MM.1S (cell line): ENCODE results near the gene XPNPEP2.

Source experiments
- DNase-seq: peaks from one replicate; pipeline ENCODE4 v3.0.0-alpha.2; 2015
- H2AFZ ChIP-seq: fragments of 300-600 bp; sonication (generic); 2 replicates; pipeline ENCODE4 v1.6.0; 2016; ENCODE audit warnings: antibody characterized with exemption, low read length
- H3F3A ChIP-seq: fragments of 300-600 bp; sonication (generic); 2 replicates; pipeline ENCODE4 v1.6.1; 2016; ENCODE audit warnings: mild to moderate bottlenecking, antibody characterized with exemption, low read length, moderate library complexity, mixed read lengths; ENCODE audit not compliant: insufficient read depth
- H3K27ac ChIP-seq: fragments of 300-600 bp; sonication (generic); 2 replicates; pipeline ENCODE4 v1.5.1; 2016; ENCODE audit warnings: mild to moderate bottlenecking, low read length
- H3K27me3 ChIP-seq: fragments of 300-600 bp; sonication (generic); replicated peaks from 2 replicates; pipeline ENCODE4 v1.6.0; 2016; ENCODE audit warnings: low read length; ENCODE audit not compliant: insufficient read depth
- H3K36me3 ChIP-seq: fragments of 300-600 bp; sonication (generic); replicated peaks from 2 replicates; pipeline ENCODE4 v1.6.1; 2016; ENCODE audit warnings: mild to moderate bottlenecking, low read length, mixed read lengths; ENCODE audit not compliant: insufficient read depth
- H3K4me1 ChIP-seq: fragments of 300-600 bp; sonication (generic); 2 replicates; pipeline ENCODE4 v1.6.1; 2016; ENCODE audit warnings: low read length, mixed read lengths
- H3K4me2 ChIP-seq: fragments of 300-600 bp; sonication (generic); 2 replicates; pipeline ENCODE4 v1.6.0; 2016; ENCODE audit warnings: low read depth, low read length
- H3K4me3 ChIP-seq: fragments of 300-600 bp; sonication (generic); 2 replicates; pipeline ENCODE4 v1.5.1; 2016; ENCODE audit warnings: low read length, mixed read lengths
- H3K79me2 ChIP-seq: fragments of 300-600 bp; sonication (generic); 2 replicates; pipeline ENCODE4 v1.6.1; 2016; ENCODE audit warnings: mixed run types, low read length, mixed read lengths
- H3K9ac ChIP-seq: fragments of 300-600 bp; sonication (generic); 2 replicates; pipeline ENCODE4 v1.6.1; 2016; ENCODE audit warnings: low read length, mixed read lengths
- H3K9me2 ChIP-seq: fragments of 300-600 bp; sonication (generic); replicated peaks from 2 replicates; pipeline ENCODE4 v1.6.1; 2016; ENCODE audit warnings: mild to moderate bottlenecking, low read length, mixed read lengths; ENCODE audit not compliant: insufficient read depth
- H3K9me3 ChIP-seq: fragments of 300-600 bp; sonication (generic); replicated peaks from 2 replicates; pipeline ENCODE4 v1.6.1; 2016; ENCODE audit warnings: mild to moderate bottlenecking, low read length, mixed read lengths; ENCODE audit not compliant: insufficient read depth
- H4K20me1 ChIP-seq: fragments of 300-600 bp; sonication (generic); 2 replicates; pipeline ENCODE4 v1.6.1; 2016; ENCODE audit warnings: mild to moderate bottlenecking, low read length, moderate library complexity, mixed read lengths; ENCODE audit not compliant: insufficient read depth
- EZH2 ChIP-seq: fragments of 300-600 bp; sonication (generic); optimal IDR thresholded peaks from 2 replicates; pipeline ENCODE3; 2017; ENCODE audit warnings: low read depth, mild to moderate bottlenecking, antibody characterized with exemption, low read length, mixed read lengths
- EZH2phosphoT487 ChIP-seq: fragments of 300-600 bp; sonication (generic); IDR thresholded peaks from 2 replicates; pipeline ENCODE4 v1.6.1; 2018; ENCODE audit warnings: antibody characterized with exemption, low read length
- TF ChIP-seq, protein P1 (sequence below): fragments of 300-600 bp; sonication (generic); IDR thresholded peaks from 2 replicates; pipeline ENCODE4 v1.5.1; 2016; ENCODE audit warnings: antibody characterized with exemption, low read length, mixed read lengths

XPNPEP2 gene

DNA sequence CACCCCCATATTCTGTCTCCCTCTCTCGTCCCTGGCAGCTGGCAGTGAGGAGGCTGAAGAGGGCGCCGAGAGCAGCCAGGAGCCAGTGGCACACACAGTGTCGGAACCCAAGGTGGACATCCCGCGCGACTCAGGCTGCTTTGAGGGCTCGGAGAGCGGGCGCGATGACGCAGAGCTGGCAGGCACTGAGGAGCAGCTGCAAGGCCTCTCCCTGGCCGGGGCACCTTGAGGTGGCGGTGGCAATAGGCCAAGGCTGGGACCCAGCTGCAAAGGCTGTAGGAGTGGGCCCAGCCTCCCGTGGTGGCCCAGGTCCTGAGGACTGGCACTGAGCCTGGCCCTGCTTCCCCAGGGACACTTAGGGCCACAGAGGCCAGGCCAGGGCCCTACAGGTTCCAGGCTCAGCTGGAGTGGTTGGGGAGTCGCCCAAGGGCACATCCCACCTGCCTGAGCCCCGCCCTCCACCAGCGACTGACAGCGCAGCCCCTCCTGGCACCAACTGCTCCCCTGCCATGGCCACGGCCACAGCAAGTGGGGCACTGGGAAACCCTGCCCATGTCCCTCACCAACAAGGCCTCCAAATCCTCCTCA, 54.9 kb downstream of the XPNPEP2 start:
- TF ChIP-seq EZH2 (no peak), EZH2phosphoT487 (no peak)
- TF ChIP-seq, protein P1, sequence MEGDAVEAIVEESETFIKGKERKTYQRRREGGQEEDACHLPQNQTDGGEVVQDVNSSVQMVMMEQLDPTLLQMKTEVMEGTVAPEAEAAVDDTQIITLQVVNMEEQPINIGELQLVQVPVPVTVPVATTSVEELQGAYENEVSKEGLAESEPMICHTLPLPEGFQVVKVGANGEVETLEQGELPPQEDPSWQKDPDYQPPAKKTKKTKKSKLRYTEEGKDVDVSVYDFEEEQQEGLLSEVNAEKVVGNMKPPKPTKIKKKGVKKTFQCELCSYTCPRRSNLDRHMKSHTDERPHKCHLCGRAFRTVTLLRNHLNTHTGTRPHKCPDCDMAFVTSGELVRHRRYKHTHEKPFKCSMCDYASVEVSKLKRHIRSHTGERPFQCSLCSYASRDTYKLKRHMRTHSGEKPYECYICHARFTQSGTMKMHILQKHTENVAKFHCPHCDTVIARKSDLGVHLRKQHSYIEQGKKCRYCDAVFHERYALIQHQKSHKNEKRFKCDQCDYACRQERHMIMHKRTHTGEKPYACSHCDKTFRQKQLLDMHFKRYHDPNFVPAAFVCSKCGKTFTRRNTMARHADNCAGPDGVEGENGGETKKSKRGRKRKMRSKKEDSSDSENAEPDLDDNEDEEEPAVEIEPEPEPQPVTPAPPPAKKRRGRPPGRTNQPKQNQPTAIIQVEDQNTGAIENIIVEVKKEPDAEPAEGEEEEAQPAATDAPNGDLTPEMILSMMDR = no peak
- no peak overlapping the region for H3K4me2 ChIP-seq
- H4K20me1 ChIP-seq = no peaks in the 10 kb centered on the region
- no peak overlapping the region for H3K9ac ChIP-seq
- peaks cover 13% of the 10 kb centered on the region; the same call in 1 of the 2 replicates for H3F3A ChIP-seq
- no peak overlapping the region for H3K4me3 ChIP-seq
- H3K27ac ChIP-seq = no peak overlapping the region
- no peaks in the 10 kb centered on the region for H3K9me3 ChIP-seq
- no peak overlapping the region for H2AFZ ChIP-seq
- peaks cover under 1% of the 10 kb centered on the region; the same call in 1 of the 2 replicates for H3K79me2 ChIP-seq
- no peaks in the 10 kb centered on the region for H3K9me2 ChIP-seq
- 0 out of 2 replicates have a peak, but pooled peaks cover 6% of the 10 kb centered on the region for H3K36me3 ChIP-seq
- H3K4me1 ChIP-seq = no peaks in the 10 kb centered on the region
- no peaks in the 10 kb centered on the region for H3K27me3 ChIP-seq
- no peak for DNase-seq

DNA sequence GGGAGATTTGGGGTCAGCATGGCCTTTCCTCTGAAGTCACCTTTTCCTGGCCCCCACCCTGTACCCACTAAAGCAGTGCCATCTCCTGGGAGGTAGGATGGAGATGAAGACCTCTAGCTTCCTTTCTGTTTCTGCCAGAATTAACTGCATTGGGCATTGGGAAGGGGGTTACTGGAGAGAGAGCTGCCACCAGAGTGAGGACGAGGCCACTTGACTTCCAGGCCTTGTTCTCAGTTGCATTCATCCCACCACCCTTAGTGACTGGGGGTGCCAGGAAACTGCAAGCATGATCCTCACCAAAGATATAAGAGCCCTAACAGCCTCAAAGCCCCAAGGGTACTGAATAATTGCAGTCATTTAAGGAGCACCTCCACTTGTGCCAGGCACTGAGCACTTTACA, 56.8 kb downstream of the XPNPEP2 start:
- no peak overlapping the region for H3K4me2 ChIP-seq
- no peaks in the 10 kb centered on the region for H3K27me3 ChIP-seq
- no peaks in the 10 kb centered on the region for H3K36me3 ChIP-seq

DNA sequence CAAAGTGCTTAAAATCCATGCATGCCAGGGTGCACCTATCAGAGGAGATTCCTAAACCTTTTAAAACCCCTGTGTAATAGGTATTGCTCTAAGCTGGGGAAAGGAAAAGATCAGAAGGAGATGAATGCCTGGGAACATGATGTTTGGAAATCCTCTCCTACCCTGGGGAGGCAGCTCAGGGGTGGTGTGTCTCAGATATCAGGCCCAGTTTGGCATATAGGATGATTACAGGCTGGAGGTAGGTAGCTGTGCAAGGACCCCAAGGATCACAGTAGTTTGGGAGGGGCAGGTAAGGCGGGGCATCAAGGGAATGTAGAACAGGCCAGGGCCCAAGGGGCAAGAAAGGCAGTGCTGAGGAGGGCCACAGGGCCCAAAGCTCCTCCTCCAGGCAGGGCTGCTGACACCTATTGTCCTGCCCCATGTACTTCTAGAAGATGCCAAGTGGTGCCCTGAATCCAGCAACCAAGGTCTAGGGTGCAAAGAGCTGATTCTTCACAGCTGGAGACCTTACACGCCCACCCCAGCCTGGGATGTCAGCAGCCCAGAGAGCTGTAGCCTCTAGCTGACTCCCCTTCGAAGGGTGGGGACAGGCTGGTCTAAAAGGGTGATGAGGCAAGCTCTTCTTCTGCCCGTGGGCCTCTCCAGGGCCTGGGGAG, 58.6 kb downstream of the XPNPEP2 start:
- peaks cover 14% of the 10 kb centered on the region; the same call in 1 of the 2 replicates for H3F3A ChIP-seq
- no peak overlapping the region for H3K9ac ChIP-seq
- H3K4me3 ChIP-seq = no peak overlapping the region
- no peak overlapping the region for H3K27ac ChIP-seq
- no peaks in the 10 kb centered on the region for H3K79me2 ChIP-seq
- DNase-seq = no peak
- H3K4me1 ChIP-seq = no peaks in the 10 kb centered on the region
- no peak overlapping the region for H3K4me2 ChIP-seq
- H3K27me3 ChIP-seq = no peaks in the 10 kb centered on the region
- H3K9me3 ChIP-seq = no peaks in the 10 kb centered on the region
- H2AFZ ChIP-seq = no peak overlapping the region
- no peaks in the 10 kb centered on the region for H3K9me2 ChIP-seq
- H4K20me1 ChIP-seq = no peaks in the 10 kb centered on the region
- TF ChIP-seq EZH2 = no peak
- TF ChIP-seq, protein P1 = no peak
- no peak for TF ChIP-seq EZH2phosphoT487
- no peaks in the 10 kb centered on the region for H3K36me3 ChIP-seq

More for the DNA sequence above, 56.8 kb downstream of the XPNPEP2 start:
- Histone ChIP-seq H2AFZ (no peak overlapping the region), H3K9me2 (no peaks in the 10 kb centered on the region), H3K4me3 (no peak overlapping the region), H3K9ac (no peak overlapping the region), H3F3A (peaks cover 14% of the 10 kb centered on the region; the same call in 1 of the 2 replicates), H3K79me2 (no peaks in the 10 kb centered on the region; the same call in 1 of the 2 replicates), H3K4me1 (no peaks in the 10 kb centered on the region), H3K27ac (no peak overlapping the region), H3K9me3 (no peaks in the 10 kb centered on the region), H4K20me1 (no peaks in the 10 kb centered on the region)
- no peak for TF ChIP-seq EZH2phosphoT487
- no peak for TF ChIP-seq EZH2
- TF ChIP-seq, protein P1 = no peak
- no peak for DNase-seq
